Germinal center (tissue), 1 donor: ENCODE measurements around the gene DTNB.

Experiments
- DNase-seq: peaks from one replicate; pipeline ENCODE4 v3.0.0; 2012; ENCODE audit warnings: mixed read lengths, low spot score

The DTNB gene

DNA sequence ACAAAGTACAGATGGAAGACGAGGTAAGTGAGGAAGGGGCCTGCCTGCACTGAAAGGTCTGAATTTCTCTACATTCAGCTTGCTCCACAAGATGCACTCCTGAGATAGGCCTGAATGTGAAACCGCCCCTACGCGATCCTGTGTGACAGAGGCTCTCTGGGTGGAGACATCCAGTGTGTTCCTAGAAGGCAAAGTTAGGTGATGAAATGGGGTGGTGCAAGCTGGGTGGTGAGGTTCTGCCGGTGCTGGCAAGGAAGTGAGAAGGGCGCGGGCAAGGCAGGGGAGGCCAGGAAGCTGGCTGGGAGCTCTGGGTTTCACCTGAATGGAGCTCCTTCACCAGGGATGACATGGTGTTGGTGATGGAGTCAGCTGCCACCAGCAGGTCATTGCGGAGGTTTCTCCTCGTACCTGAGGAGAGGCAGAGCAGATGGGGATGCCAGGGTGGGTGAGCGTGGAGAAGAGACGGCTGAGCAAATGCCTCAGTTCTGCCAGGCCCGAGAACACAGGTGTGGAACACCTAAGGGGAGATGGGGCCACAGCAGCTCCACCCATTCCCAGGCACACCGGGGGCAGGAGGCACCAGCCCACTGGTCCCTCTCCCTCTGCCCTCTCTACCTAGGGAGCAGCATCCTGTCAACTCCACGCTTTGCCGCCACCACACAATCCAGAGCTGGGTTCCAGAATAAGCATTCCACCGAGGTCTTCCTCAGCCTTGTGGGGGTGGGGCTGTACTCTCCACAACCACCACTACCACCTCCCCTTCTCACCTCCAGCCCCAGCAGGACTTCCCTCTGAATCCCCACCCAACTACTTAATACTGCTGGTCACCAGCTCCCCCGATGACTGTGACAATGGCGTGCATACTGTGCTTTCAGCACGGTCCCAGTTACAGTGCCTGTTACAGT lies 286.2 kb downstream of the DTNB start:
- no peak for DNase-seq

DNA sequence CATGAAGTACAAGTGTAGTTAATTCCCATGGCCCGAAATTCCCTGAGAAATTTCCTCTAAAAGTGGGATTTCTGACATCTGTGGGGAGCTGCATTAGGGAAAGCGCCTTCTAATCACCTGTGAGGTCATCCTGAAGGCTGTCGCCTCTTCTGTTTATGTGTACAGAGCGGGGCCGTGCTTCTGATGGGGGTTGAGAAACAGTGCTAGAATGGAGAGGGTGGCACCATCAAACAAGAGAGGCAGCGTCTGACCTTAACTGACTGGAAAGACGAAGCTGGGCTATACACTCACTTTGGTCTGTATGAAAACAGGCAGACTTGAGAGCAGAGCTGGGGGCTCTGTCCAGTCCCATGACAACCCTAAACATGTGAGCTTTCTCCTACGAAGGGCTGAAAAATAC lies 287.5 kb downstream of the DTNB start:
- no peak for DNase-seq

DNA sequence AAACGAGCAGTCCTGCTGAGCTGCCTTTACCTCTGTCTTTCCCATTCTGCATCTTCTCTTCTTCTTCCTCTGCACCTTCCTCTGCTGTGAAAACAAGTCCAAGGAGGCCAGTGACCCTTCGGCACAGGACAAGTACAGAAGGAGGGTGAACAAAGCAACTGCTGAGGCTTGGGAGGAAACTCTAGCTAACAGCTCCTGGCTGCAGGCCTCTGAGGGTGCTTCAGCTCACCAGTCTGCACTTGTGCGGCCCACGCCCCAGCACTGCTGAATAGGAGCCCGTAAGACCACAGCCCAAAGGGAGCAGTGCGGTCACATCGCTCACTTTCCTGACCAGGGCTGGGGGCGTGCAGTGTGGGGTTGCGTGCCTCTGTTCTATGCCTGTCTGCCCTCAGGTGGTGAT lies 289.6 kb downstream of the DTNB start:
- no peak for DNase-seq

DNA sequence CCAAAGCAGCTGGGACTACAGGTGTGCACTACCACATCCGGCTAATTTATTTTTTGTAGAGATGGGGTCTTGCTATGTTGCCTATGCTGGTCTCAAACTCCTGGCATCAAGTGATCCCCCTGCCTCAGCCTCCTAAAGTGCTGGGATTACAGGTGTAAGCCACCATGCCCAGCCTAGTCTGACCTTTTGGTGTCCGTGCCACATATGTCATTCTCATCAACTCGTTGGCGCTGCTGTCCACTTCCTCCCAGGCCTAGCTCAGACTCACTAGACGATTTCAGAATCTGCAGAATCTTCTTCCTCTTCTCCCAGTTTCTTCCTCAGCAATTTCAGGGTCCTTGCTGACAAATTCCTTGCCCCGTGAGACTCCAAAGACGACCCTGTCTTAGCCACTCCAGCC lies 291.9 kb downstream of the DTNB start:
- DNase-seq = no peak

DNA sequence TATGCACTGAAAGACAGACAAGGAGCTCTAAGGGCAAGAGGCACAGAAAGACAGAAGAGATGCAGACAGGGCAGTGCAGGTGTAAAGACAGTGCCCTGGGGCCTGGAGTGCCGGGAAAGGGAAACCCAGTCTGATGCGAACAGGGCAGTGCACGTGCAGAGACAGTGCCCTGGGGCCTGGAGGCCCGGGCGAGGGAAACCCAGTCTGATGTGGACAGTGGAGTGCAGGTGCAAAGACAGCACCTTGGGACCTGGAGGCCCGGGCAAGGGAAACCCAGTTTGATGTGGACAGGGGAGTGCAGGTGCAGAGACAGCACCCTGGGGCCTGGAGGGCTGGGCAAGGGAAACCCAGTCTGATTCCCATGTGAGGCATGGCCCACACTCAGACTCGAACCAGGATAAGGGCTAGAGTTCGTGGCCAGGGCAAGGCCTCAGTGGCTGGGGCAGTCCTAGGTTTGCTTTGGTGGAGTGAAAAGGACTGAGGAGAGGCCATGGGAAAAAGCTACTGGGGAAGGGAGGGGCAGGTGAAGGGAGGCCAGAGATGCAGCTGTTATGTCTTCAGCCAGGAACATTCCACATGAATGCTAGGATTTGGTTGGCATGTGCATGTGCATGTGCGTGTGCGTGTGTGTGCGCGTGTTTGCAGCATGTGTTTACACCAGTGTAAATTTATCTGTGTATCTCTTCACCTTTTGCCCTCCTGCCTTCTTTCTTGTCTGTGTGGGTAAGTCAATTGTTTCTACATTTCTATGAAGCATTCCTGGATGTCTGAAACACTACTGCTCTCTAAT lies 292.6 kb downstream of the DTNB start:
- no peak for DNase-seq

DNA sequence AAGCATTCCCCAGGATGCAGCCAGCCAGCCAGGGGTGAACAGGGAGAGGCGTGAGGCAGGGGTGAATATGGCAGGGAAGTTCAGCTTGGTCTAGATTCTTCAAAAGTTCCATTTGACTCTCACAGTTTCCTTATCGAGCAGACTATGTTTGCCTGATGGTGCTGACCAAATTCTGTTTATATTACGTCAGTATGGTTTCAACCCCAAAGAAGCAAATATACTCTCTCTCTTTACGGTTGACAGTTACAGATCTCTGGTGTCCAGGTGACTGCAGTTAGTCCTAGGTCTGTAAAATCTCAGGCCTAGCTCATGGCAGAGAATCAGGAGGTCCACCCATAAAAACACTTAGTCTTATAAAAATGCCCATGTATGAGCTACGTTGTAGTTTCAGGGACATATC lies 293.4 kb downstream of the DTNB start:
- DNase-seq = no peak

GRCh38 chr2:25379535-25379934 lies 293.8 kb downstream of the DTNB start:
- DNase-seq = no peak

- DNase-seq = no peak
Measured at GRCh38 chr2:25378731-25379490, 294.5 kb downstream of the DTNB start.

DNA sequence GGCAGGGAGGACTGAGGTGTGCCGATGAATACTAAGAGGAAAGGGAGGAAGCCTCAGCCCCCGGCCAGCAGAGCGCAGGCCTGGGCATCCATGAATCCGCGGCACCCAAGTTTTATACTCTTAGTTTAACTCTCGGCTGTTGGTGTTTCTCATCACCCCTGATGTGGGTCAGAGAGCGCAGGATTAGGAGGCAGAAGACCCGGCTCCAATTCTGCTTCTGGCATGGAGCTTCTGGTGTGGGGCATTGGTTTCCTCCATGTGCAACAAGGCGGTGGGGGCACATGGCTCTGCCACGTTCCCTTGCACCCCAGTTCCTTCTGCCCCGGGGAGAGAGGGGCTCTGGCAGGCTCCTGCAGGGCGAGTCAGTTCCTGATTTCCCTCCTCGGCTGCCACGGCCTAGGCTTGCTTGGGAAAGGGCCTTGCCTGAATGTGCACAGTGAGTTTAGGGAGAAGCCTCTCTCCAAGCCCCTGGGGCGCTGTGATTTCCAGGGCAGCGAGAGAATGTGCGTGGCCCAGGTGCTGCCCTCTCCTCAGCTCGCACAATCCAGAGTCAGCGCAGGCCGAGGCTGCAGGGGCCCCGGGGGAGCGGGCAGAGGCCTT lies 295.5 kb downstream of the DTNB start:
- DNase-seq = no peak

- DNase-seq = peak; percentile 92
Measured at GRCh38 chr2:25376750-25377621, 296.4 kb downstream of the DTNB start.

DNA sequence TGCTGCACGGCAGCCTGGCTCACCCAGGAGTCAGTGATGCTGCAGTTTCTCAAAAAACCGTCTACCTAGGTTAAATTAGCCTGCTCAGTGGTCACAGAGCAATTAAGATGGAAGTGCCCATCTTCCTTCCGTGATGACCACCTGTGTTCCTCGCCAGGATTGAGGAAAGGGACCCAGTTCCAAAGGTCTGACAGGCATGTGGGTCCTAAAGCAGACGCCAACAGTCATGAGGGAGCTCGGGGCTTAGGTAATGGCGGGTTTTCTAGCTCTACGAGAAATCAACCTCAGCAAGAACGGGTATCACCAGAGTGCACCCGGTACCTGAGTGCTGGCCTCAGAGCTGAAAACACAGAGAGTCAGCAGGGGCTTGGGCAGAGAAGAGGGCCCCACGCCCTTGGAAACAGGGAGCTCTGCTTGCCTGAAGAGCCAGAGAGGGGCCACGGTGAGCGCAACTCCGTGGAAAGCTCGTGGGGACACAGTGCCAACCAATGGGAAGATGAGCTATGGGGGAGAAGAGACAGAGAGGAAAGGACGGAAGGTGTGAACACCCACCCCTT lies 297.3 kb downstream of the DTNB start:
- DNase-seq = no peak

DNA sequence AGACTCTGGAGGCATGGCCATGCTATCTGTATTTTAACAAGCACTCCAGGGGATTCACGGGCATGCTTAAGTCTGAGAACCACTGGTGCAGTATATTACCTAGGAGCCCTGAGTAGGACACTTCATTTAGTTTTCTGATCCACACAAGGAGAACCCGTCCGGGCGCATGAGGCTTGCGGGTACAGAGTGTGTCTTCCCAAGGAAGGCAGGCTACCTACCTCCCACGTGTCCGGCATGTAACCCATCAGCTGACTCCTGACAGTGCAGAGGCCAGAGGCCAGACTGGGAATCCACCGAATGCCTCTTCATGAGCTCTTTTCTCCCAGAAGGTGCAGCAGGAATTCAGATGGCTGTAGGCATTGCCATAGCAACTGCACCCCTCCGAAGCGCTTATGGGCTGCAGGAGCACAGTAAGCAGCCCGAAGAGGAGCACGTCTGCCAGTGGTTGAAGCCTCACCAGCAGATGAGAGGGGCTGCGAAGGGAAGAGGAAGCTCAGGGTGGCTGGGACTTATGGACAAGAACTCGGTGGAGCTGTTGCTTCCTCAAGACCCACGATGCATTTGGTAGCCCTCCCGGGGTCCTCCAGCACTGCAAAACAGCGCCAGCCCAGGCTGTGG lies 297.9 kb downstream of the DTNB start:
- no peak for DNase-seq

- no peak for DNase-seq
Measured at GRCh38 chr2:25374827-25375226, 298.6 kb downstream of the DTNB start.

- DNase-seq = no peak
Measured at GRCh38 chr2:25374411-25374810, 299.0 kb downstream of the DTNB start.

DNA sequence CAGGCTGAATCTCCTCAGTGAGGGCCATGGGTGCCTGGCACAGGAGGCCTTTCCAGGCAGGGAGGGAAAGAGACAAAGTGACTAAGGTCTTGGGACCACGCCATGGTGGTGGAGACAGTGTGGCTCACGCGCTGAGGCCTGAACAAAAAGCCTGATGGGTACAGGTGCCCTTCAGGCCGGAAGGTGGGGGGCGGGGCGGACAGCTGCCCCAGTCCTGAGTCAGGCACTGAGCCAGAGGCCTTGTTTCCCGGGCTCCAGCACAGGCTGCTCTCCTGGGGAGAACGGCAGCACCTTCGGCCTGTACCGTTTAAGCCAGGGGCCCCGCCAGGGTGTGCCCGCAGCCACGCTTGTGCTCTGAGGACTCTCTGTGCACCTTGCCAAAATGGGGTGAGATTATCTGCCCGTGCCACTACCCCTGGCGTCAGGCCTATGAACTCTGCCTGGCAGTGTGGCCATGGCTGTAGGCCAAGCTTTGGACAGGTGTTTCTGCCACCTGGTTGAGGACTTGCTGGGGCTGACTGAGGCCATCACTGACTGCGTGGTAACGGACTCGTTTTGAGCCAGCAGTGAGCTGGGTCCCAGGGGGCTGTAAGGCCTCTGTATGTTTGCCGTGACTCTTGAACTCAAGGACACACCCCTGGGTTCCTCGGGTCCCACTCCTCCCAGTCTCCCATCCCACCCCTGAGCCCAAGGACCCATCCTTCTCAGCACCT lies 300.0 kb downstream of the DTNB start:
- no peak for DNase-seq

DNA sequence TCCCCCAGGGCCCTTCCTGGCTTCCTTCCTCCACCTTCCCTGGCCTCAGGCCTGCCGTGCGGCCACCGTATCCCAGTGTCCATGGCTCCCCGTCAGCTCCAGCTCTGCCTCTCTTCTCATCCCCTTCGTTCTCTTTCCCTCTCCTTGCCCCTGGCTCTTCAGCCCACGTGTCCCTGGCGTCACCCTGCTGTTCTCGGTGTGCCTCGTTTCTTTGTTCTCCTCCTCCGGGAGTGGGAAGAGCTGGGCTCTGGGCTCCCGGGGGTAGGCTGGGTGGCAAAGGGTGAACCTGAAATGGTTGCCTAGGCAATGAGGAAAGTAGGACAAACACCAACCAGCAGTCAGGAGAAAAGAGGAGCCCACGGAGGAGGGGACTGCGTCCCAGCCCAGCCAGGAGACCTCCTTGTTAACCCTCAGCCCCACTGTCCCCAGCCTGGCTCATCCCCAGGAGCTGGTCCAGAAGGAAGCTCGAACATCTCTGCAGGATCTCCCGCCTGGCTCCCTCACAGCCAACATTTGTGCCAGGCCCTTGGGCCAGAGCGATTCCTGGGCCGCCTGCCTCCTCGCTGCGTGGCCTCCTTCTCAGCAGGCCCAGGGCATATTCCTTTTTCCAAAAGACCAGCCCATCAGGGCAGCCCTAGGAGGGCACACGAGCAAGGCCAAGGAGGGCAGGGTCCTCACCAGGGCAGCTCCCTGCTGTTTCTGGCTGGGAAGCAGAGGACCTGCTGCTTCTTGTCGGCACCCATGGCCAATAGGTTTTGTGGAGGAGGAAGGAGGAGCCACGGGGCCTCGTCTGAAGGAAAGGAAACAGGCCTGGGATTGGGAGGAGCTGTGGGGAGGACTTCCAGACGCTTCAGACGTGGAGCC lies 300.7 kb downstream of the DTNB start:
- no peak for DNase-seq

DNA sequence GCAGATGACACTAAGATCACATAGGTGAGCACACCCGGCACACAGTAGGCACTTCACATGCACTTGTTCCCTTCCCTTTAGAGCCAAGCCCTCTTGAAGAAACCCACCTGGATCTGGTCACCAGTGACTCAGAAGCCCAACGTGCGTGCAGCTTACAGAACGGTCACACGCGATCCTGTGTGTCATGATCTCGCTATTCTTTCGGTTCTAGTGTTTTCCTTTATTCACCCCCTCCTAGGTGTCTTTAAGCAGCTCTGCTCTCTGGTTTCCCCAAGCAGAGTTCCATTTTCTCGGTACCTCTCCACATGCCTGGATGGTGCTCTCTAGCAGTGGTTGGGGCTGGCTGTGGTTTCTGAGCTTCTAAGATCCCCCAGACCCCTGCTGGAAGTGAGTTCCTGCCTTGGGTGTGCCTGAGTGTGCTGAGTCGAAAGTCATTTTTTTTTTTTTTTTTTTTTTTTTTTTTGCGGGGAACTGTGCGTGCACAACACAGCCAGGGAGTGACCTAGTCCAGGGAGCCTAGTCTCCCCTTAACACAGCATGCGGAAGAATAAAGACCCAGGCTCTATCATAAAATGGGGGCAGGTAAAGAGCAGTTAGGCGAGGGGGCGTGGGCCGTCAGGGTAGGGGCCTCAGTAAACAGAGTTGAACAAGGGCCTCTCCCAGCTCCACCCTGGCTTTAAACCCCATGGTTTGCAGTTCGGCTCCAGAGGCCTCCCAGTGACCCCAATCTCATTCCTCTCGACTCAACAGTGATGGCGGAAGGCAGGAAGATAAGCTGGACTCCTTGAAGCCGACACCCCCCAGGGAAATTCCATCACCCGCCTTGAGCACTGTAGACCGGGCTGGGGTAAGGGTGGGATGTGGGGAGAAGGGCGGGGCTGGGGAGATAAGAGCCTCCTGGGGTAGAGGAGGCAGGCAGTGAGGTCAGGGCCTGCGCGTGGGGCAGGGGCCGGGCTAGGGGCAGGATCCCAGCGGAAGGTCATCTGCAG lies 301.8 kb downstream of the DTNB start:
- DNase-seq = no peak
